CD4-positive, alpha-beta T cell treated with Interleukin-6 for 4 hours (primary cell): Measurements from ENCODE around the gene FAM107A.

ENCODE experiments used
- DNase-seq: peaks from one replicate; pipeline ENCODE4 v3.0.0-alpha.2; 2020; ENCODE audit warnings: mixed read lengths

FAM107A gene, protein sequence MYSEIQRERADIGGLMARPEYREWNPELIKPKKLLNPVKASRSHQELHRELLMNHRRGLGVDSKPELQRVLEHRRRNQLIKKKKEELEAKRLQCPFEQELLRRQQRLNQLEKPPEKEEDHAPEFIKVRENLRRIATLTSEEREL

DNA sequence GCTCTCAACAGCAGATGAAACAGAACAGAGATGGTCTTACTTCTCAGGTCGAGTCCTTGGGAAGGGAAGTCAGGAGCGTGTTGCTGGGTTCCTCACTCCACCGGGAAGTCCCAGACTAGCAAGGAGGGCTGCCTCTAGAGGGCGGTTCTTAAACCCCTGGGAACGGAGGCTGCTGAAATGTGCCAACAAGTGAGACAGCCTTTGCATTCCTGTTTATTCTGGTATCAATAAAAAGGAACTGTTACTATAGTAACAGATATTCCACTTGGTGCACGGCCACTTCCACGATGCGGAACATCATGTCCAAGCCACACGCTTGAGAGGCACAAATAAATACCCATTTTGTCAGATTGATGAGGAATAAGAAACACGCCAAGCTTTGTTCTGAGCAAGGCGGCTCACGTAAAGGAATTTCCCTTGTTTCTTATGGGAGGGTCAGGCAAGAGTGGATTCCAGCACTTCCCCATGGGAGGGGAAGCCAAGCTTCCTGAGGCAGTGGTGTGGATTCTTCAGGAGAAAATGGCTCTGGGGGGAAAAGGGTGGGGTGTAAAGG, at the start of gene FAM107A:
Gene FAM107A (minus strand): TSS at position 123 of the 553 bp plus-strand sequence. CDS start 7,531 bp downstream, outside the sequence.
- no peak for DNase-seq

DNA sequence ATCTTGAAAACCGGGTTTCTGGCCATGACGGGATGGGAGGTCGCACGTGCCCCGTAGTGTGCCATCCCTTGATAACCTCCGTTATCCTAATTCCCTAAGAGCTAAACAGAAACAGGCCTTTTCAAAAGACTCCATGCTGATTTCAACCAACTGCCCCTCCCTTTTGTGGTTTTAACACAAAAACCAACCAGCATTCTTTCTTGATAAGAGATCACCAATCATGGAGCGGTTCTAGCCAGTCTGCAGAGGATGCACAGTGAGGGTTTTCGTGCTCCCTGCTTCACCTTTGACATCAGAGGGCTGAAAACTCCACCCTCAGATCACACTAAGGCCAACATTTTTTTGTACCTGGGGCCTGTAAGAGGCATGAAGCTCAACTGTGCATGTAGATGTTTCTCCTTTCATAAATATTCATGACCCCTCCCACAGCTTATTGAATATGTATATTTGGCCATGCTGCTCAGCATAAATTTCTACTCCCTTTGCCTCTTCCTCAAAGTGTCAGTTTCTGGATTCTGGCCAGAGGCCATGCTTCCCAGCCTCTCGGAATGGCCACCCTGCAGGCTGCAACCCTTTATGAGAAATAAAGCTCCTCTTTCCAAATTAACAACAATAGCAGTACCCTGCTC, 48.1 kb upstream of the FAM107A start:
- no peak for DNase-seq

DNA sequence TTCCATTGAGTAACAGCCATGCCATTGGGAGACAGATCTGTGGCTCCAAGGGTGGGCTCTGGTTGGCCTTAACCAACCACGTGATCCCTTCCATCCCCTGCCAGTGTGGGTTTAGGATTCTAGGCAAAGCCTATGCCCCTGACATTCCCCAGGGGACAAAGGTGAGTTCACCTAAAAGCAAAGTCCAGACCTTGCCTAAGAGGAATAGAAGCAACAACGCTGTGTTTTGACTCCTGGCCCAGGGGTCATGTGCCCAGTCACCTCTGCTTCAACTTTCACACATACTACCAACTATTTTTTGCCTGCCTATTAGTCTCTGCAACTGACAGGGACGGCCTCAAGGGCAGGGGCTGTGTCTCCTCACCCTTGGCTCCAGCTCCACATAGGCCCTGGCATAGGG, 47.4 kb upstream of the FAM107A start:
- DNase-seq: no peak

DNA sequence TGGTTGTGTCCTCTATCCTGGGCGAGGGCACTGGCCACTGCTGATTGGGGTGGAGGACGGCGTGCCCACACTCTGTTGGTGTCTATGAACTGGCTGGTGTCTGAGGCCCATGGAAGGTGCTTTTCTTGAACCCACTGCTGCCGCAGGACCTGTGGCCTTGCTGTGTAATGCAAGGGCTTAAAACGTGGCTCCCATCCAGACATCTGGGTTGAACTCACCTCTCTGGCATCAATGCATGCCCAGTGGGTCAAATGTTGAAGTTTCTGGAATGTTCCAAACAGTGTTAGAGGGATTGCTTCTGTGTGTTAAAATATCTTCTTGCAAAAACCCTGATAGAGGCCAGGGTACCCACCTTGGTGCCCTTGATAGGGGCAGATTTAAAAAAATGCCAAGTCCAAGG, 46.8 kb upstream of the FAM107A start:
- no peak for DNase-seq

DNA sequence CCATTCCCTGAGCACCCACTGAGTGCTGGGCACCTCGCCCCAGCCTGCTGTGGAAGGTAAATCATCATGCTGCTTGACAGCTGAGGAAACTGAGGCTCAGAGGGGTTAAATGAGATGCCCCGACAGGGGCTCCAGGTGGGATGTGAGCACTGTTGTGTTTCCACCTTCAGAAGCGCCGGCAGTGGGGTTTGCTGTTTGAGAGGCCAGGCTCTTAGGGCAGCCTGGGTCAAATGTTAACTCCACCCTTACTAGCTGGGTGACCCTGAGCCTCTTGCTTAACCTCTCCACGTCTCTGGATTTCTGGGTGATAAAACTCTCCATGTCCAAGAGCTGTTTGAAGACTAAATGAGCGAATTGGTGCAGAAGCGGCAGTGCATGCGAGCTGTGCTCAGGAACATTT, 46.3 kb upstream of the FAM107A start:
- DNase-seq: no peak

DNA sequence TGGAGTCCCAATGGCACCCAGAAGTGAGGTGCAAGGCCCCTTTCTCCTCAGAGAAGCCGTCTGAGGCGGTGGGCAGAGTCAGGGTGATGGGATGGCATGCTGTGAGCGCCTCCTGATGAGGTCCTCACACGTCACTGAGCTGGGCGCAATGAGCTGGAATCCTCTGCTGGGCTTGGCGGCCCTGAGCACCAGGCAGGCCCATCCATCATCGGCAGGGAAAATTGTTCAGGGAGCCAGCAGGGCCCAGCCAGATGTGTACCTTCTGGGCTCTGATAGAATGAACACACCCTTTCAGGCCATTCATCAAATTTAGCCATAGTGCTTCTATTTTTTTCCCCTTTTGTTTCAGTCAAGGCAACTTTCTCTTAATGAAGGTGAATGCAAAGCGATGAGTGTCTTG, 45.7 kb upstream of the FAM107A start:
- DNase-seq: no peak

DNA sequence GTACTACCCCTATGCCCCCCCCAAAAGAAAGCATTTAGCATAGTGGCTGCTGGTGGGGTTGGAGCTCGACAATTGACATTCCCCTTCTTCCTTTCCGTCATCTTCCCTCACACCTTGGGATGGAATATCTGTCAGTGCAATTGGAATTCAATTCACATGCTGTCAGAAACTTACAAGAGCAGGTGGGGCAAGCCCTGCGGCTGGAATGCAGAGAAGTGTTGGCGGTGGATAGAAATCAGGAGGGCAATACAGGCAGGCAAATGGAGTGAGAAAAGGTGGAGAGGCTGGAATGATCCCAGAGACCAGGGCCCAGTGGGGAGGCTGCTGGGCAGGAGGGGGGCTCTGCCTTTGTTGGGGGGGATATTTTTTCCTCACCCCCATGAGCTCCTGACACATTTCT, 45.2 kb upstream of the FAM107A start:
- DNase-seq: no peak

DNA sequence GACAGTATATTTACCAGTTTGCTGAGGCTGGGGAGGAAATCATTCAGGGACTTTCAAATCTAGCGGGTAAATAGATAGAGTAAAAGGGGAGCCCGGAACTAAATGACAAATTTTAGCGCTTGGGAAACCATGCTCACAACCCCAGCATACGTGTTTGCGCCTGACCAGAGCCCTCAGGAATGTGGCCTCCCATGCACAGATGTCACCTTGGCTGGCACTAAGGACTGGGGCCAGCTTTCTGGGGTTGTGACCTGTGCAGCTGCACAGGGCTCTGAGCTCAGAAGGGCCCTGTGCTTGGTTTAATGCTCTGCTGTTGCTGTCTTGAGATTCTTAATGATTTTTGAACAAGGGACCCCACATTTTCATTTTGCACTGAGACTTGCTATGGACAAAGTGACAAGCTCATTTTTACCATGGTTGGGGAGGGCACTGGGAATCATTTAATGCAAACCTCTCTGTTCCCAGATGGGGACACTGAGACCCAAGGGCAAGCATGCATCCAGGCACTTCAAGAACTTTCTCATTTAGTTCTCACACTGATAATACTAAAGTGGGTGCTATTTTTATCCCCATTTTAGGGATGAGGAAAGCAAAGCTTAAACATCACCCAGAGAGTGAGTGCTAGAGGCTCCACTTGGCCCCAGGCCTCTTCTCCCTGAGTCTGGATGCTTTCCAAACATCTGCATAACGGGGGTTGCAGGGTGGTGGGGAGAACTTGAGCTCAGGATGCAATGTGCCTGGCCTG, 44.1 kb upstream of the FAM107A start:
- no peak for DNase-seq

DNA sequence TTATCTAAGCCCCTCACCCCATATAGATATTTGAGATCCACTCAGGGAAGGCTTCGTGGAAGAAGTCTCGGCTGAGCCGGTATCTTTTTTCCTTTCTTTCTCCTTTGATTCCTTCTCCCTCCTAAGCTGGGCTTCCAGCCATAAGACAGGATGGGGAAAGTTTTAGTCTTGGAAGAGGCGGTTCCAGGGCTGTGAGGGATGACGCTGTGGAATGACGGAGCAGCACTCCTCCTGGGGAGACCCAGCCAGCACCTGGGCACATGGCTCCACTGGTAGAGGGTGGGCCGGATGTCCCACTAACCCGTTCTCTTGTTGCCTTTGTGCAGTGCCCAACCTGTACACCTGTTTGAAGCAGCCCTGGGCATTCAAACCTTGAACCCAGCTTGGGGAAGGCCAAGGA, 43.2 kb upstream of the FAM107A start:
- no peak for DNase-seq

DNA sequence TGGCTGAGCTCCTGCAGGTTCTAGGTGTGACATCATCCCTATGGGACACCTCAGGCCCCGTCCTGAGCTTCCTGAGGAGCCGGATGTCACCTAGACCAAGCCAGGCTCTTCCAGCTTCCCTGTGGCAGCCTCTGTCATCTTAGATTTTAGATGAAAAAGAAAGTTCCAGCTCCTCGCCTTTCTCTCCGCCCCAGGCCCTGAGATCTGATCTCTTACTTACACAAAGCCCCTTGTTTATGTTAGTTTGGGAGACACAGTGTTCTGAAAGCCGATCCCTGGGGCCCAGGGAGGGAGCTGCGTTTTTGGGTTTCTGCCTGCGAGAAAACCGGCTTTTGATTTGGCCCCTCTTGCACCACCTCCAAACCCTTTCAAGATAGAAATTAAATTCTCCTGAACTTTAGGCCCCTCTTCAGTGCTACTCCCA, 40.2 kb upstream of the FAM107A start:
- DNase-seq: no peak

DNA sequence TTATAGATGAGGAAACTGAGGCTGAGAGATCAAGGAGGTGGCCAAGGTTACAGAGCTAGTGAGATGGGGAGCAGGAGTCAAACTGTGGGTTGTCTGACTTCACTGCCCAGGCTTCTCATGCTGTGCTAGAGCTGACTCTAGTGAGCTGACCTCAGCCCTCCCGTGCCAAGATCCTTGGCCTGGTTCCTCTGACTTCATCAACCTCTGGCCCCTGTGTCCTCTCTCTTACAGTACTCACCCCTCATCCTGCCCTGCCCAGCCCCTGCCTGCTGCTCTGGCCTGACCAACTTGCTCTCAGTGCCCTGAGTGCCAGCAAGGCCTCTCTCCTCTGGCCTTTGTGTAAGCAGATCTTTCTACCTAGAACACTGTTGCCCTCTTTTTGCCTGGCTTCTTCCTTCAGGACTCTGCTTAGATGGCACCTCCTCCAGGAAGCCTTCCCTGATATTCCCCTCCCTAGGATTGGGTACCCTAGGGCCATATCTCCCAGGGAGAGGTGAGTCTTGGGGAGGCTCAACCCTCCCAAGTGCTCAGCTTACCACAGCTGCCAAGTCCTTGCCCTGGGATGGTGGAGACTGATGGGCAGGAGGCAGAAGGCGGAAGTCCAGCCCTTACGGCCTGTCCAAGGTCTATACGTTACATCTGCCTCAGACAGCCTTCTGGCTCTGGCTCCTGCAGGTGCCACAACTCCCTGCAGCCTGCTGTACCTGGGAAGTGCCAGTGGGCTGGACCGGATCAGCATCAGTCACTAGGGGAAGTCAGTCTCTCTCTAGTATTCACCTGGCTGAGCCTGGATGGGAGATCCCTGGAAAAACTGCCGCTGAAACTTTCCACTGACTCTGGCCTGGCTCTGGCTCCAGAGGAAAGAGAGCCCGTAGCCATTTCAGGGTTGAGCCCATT, 36.3 kb upstream of the FAM107A start:
- no peak for DNase-seq

DNA sequence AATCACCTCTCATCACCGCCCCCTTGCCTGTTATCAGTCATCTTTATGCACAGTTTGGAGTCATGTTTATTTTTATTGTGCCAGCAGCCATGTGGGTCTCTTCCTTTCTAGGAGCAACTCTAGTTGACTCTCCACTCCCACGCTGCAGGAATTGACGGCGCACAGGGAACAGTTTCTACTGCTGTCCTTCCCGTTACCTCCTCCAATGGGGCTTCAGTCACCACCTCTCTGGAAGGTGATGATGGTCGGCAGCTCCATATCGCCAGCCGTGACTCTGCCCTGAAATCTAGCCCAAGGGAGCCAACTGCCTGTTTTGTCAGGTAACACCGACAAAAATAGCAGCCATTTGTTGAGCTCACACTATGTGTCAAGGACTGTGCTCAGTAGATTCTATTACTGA, 35.6 kb upstream of the FAM107A start:
- no peak for DNase-seq

DNA sequence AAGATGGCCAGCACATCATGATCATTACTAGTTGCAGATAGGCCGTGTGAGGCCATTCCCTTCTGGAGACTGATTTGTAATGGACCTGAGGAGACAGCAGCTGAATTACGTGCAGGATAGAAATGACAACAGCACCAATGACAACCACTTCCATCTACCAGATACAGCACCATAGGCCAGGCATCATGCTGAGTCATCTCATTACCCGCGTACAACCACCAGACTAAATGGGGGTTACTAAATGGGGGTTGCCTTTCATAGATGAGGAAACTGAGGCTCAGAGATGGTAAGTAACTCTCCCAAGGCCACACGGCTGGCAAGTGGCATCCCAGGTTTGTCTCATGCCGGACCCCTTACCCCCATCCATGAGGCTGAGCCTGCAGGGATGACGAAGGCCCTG, 32.8 kb upstream of the FAM107A start:
- DNase-seq: no peak

DNA sequence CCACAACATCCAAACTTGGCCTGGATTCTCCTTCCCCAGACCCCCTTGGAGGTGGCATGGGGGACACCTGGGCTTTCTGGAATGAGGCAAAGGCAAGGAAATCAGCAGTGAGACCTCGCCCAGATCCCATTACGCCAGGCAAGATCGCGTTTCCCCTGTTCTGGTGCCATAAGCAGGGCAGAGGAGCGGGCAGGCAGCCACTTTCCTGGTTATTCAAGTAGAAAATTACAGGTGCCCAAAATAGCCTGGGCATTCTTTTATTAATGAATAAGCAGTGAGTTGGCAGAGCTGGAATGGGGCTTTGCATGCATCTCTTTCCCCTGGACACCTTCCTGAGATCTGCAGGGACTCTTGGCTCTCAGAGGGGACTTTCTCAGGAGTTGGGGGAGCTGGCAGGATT, 31.5 kb upstream of the FAM107A start:
- DNase-seq: no peak

DNA sequence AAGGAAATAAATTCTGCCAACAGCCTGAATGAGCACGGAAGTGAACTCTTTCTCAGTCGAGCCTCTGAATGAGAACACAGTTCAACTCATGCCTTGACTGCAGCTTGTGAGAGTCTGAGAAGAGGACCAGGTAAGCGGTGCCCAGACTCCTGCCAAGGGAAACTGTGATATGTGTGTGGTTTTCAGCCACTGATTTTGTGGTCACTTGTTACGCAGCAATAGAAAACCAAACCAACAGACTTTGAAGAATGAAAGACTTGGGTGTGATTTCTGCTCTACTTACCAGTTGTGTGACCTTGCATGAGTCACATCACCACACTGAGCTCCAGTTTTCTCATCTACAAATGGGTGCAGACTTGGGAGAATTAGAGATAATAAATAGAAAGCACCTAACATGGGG, 30.6 kb upstream of the FAM107A start:
- DNase-seq: no peak

DNA sequence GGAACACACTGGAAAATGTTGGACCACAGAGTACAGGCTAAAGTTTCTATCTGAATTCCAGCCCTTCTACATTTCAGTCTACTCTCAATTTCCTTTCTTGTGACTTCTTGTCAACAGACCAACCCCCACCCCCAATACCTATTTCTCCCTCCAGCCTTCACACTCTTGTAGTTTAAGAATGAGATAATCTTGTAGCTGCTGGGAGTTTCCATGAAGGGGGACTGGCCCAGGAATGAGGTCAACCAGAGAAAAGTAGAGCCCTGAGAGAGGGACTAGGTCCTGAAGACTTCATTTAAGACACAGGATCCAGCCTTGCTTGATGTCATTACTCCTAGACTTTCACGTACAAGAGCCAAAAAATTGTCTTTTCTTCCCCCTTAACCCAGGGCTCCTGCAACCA, 29.5 kb upstream of the FAM107A start:
- no peak for DNase-seq

DNA sequence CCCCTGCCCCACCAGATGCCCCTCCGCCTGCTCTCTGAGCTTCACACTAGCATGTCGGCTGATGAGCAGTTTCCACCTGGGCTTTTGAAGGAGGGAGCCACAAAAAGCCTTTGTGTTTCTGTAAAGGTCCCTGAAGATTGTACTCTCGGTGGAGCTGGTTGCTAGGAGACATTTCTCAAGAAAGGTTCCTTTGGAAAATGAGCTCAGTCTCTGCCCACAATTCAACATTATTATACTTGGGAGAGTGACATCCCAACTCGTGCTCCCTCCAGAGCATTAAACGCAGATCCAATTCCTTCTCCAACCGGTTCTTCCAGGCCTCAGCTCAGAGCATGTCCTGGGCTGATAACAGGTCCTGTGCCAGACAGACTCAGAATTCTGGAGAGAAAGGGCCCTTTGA, 26.8 kb upstream of the FAM107A start:
- no peak for DNase-seq

DNA sequence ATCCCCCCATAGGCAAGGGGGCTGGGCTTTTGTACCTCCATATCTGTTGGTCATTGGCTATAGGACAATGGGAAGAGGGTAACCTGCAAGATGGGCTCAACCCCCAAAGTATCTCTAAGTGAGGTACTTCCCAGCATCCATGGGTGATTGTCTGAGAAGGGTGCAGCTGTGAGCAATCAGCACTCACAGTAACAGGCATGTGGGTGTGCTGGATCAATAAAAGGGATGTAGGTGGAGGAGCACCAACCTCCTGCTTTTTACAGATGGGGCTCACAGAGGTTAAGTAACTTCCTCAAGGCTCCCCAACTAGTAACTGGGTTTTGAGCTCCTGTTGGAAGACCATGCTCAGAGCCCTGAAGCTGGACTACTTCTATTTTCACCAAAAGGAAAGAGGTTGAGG, 26.4 kb upstream of the FAM107A start:
- DNase-seq: no peak

DNA sequence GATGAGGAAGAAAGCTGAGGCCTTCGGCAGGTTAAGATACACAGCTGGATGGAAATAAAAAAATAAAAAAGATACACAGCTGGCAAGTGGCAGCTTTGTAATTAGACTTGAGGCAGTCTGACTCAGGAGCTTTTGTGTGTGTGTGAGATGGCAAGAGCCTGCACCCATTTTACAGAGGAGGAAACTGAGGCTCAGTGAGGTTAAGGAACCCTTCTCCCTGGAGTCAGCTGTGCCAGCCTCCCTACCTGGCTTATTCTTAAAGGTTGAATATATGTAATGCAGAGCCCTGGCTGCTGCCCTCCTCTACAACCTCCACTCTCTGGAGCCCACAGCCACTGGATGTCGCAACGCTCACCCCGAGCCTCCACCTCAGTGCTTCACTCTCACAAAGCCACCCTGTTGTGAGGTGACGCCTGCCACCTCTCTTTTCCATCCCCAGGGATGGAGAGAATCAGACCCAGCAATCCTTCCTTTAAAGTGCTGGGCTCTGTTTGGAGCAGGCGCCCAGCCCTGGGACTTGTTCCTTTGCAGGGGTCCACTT, 20.6 kb upstream of the FAM107A start:
- DNase-seq: no peak

DNA sequence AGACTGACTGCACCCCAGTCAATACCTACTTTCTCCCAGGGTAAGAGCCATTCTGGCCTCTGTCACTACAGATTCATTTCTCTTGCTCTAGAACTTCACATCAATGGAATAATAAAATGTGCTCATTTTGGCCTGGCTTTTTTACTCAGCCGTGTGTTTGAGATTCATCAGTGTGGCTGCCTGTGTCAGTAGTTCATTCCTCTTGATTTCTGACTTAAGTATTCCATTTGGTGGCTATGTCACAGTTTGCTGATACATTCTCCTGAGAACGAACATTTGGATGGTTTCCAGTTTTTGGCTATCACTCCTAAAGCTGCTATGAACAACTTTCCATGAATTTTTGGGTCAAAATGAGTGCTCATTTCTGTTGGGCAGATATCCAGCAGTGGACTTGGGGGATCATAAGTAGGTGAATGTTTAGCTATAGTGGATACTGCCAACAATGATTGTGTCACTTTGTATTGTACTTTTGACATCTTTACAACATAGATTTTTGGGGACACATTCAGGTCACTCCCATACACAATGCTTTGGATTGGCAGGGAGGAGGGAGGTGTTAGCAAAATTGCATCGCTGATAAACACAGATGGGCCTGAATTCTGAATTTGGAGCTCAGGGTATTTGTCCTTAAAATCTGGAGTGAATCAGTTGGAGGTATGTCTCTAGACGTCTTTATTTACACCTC, 19.8 kb upstream of the FAM107A start:
- DNase-seq: no peak

DNA sequence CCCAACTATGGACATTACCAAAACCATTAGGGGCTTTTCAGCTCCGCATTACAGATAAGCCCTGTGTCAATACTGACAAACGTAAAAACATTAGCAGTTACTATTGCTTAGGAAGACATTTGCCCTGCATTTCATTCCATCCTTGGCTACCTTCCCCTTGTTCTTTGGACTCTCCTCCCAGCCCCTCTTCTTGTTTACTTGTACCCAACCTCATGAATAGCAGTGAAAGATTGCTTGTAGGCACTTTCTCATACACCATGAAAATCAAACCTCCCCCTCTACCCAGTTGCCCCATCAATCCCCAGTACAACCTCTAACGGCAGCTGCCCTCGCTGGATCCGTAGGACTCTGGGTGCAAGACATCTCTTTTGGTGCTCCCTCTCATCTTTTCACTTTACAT, 16.9 kb upstream of the FAM107A start:
- no peak for DNase-seq
